Ishikawa (cell line): ENCODE data around the gene MAP1LC3B2.

Experiments used
- EP300 ChIP-seq: IDR thresholded peaks from 2 replicates; pipeline ENCODE4 v1.6.1; 2012; ENCODE audit warnings: borderline replicate concordance
- RAD21 ChIP-seq: IDR thresholded peaks from 2 replicates; pipeline ENCODE4 v1.6.1; 2012; ENCODE audit warnings: low read depth
- YY1 ChIP-seq: IDR thresholded peaks from 2 replicates; pipeline ENCODE4 v1.6.1; 2012; ENCODE audit warnings: low read depth

GRCh38 chr12:116614194-116614915, 55.2 kb downstream of the MAP1LC3B2 start:
- TF ChIP-seq EP300 = no peak
- TF ChIP-seq RAD21 = no peak
- no peak for TF ChIP-seq YY1
